NCI-H146 treated with DMSO at 0.1 percent for 48 hours (cell line): ENCODE results near the gene MACC1.
A peak's percentile ranks its signal among the peaks of the same experiment; 100 is the strongest.
"Not testable (repeated sequence)": the region's sequence is repeated elsewhere in the genome, so short reads cannot be mapped to it uniquely, and the experiment has no call there.

Experiments used
- DNase-seq: peaks from one replicate; lab custom pipeline; 2025; ENCODE audit not compliant: unreplicated experiment; lab: John Stamatoyannopoulos, UW

Gene MACC1

GRCh38 chr7:20133803-20134202 is 83.4 kb downstream of the MACC1 start:
- DNase-seq = no peak

GRCh38 chr7:20132585-20132984 is 84.6 kb downstream of the MACC1 start:
- no peak for DNase-seq

- DNase-seq = no peak
Measured at GRCh38 chr7:20131776-20132175, 85.4 kb downstream of the MACC1 start.

DNA sequence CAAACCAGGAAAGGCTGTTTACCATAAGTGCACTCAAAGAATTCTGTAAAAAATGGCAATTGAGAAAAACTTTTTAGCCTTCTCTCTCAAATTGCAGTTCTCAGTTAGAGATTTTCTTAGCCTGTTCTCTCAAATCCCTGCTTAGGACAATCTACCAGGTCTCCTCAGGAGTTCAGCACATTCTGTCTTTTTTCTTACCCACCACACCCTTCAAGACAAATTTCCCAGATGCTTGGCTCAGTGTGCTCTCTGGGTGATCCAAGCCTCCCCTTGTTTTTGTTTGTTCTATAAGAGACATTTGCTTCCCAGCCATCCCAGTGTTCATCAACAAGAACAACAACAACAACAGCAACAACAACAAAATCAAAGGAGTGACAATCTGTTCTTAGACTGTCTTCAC is 87.3 kb downstream of the MACC1 start:
- DNase-seq = no peak

DNA sequence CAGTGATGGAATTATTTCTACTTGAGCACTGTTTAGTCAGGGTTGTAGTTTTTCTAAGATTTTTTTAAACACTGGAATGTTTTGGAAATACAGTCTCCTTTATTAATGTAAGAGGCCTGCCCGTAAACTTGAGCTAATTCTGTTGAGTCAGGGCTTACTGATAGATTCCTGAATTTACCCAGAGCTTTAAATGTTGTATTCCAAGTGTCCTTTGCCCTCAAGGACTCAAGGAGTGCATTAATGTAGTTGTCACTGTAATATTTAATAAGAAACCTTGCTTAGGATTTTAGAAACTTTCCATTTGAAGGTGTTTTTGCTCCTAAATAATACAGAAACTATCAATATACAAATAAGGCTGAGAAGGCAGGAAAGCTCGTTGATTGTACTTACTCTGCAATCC is 89.2 kb downstream of the MACC1 start:
- no peak for DNase-seq

DNA sequence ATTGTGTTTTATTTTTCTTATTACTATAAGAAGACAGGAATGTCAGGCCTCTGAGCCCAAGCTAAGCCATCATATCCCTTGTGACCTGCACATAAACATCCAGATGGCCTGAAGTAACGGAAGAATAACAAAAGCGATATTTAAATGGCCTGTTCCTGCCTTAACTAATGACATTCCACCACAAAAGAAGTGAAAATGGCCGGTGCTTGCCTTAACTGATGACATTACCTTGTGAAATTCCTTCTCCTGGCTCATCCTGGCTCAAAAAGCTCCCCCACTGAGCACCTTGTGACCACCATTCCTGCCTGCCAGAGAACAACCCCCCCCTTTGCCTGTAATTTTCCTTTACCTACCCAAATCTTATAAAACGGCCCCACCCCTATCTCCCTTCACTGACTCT is 91.1 kb downstream of the MACC1 start:
- not testable (repeated sequence) for DNase-seq

GRCh38 chr7:20124087-20124486 is 93.1 kb downstream of the MACC1 start:
- not testable (repeated sequence) for DNase-seq

DNA sequence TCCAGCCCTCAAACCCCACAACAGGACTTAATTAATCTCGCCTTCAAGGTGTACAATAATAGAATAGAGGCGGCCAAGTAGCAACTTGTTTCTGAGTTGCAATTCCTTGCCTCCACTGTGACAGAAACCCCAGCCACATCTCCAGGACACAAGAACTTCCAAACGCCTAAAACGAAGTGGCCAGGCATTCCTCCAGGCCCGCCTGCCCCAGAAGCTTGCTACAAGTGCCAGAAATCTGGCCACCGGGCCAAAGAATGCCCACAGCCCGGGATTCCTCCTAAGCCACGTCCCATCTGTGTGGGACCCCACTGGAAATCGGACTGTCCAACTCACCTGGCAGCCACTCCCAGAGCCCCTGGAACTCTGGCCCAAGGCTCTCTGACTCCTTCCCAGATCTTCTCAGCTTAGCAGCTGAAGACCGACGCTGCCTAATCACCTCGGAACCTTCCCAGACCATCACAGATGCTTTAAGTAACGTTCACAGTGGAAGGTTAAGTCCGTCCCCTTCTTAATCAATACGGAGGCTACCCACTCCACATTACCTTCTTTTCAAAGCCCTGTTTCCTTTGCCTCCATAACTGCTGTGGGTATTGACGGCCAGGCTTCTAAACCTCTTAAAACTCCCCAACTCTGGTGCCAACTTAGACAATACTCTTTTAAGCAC is 94.4 kb downstream of the MACC1 start:
- not testable (repeated sequence) for DNase-seq

DNA sequence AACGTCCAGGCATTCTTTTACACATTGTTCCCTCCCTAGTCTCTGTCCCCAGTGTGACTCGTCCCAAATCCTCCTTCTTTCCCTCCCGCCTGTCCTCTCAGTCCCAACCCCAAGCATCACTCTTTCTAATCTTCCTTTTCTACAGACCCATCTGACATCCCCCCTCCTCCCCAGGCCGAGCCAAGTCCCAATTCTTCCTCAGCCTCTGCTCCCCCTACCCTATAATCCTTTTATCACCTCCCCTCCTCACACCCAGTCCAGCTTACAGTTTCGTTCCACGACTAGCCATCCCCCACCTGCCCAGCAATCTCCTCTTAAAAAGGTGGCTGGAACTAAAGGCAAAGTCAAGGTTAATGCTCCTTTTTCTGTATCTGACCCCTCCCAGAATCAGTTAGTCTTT is 95.1 kb downstream of the MACC1 start:
- no peak for DNase-seq

GRCh38 chr7:20121404-20121803 is 95.8 kb downstream of the MACC1 start:
- DNase-seq = no peak

GRCh38 chr7:20120611-20121168 is 96.5 kb downstream of the MACC1 start:
- DNase-seq = not testable (repeated sequence)

- no peak for DNase-seq
Measured at GRCh38 chr7:20116869-20117268, 100.3 kb downstream of the MACC1 start.

- no peak for DNase-seq
Measured at GRCh38 chr7:20114468-20114867, 102.7 kb downstream of the MACC1 start.

DNA sequence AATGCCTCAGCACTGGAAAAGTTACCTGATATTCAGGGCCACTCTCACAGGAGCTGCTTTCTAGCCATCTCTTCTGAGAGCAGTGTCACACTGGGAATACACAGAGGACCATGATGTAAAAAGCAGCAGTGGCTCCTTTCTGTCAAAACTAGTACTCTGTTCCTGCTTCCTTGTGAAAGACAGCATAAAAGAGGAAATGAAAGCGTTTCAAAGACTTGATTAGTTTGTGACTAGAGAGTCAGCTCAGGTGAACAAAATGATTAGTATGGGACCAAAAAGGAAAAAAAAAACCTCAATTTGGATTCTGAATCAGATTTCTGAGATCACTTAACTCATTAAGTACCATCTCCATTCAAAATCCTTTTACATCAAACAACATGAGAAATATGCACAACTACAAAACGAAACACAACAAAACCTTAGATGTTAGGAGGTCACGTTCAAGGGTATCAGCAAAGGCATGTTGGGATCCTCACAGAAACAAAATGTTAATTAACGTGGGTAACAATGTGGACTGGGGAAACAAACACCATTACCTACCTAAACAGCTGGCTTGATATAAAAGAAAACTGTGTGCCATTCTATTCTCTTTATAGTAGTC is 103.7 kb downstream of the MACC1 start:
- no peak for DNase-seq

DNA sequence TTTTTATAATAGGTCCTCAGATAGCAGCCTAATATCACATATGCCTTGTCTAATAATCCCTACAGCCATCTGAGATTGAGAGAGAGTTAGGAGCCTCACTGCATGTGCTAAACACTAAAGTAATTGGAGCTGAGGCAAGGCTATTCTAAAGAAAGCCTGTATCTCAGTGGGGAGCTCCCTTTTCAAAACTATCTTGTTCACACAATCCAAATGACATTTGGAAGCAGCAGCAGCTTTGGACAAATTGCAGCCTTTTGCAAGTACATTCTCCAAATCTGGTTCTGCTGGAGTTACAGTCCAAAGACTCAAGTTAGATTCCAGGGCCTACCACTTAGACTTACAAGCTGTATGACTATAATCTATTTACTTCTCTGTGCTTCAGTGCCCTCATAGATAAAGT is 104.5 kb downstream of the MACC1 start:
- peak; percentile 37 for DNase-seq

DNA sequence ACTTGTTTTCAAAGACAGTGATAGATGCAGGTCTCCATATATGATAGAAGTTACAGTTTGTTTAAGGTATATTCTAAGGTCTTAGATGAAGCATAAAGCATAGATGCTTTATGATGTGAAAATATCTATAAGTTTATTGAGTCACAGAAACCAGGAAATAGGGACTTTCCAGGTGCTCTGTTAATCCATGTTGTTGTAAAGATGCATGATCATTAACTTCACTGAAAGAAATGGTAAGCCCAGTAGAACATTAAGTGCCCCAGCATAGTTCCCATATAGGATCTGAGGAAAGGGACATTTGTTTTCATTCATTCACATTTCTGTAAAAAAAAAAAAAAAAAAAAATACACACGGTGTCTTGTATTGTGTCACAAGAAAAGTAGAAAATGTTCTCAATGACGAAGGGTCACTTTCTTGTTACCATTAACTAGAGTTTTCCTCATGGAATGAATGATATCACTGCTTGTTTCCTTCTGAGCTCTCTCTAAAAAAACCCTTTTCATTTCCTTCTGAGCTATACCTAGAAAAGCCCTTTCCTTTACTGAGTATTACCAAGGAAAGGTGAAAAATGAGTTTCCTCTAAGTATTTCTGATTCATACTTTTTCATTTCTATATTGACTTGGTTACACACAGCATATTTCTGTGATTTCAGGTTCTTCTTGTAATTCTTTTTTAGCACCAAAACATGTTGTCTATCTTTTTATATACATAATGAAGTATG is 105.2 kb downstream of the MACC1 start:
- DNase-seq = no peak

- DNase-seq = no peak
Measured at GRCh38 chr7:20107582-20107981, 109.6 kb downstream of the MACC1 start.

DNA sequence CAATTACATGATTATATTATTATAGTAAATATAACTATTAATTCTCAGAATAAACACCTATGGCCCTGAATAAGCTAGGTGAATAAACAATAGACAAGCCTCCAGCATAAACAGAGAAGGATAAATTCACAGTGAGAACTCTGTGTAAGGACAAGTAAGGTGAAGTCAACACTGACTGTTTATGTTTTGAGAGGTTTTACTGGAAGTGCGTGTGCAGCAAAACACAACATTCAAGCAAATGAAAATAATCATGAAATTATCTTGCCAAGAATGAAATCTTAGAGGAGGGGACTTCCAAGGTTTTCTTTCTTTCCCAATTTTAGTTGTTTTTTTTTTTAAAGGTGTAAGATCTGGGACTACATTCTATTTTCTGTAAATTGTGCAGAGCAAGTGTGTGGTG is 112.5 kb downstream of the MACC1 start:
- no peak for DNase-seq

GRCh38 chr7:20102982-20103381 is 114.2 kb downstream of the MACC1 start:
- no peak for DNase-seq

DNA sequence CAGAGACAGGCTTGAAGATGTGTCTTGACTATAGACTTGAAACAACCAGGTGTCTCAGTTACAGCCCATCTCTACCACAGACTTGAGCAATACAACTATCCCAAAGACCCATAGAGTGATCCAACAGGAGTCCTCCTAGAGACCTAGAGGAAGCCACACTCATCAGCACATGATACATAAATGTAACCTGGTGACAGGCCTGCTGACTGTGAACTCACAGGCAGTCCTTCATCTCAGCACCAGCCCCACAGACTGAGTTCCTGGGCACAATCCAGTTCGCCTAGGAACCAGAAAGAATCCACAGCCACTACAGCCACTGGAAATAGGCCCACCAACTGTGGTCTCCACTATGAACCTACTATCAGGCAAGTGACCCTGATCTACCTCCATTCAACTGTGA is 121.3 kb downstream of the MACC1 start:
- DNase-seq = no peak

DNA sequence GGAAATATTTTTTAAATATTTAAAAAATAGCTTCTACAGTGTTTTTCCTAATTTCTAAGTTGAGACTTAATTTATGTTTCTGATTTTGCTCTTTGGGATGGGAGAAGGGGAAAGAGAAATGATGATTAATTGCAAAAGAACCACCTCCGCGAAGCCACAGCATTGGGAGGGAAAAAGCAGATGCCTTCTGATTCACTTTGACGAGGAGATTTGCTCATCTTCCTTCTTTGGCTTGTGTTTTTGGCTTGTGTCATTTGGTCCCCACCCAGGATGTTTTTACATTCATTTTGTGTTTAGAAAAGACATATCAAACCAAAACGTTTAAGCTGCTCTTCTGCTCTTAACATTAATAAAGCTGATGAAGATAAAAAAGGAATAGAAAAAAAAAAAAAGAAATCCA is 121.7 kb downstream of the MACC1 start:
- DNase-seq = no peak

GRCh38 chr7:20089431-20089830 is 127.8 kb downstream of the MACC1 start:
- DNase-seq = no peak
